Activated naive CD4-positive, alpha-beta T cell treated with anti-CD3 and anti-CD28 coated beads for 36 hours (primary cell): ENCODE results near the gene GPD2. TPM values are rescaled to one million over a fixed set of nuclear protein-coding genes. Genes with fewer than 3 reads are reported as not detected.
"Not testable (repeated sequence)": the region's sequence is repeated elsewhere in the genome, so short reads cannot be mapped to it uniquely, and the experiment has no call there.

ENCODE experiments used
- CTCF ChIA-PET: fragments of 350-600 bp; sonication (Branson Sonifier 250); formaldehyde crosslinking; loops from one replicate; lab custom pipeline; 2021; ENCODE audit warnings: antibody characterized with exemption; lab: Charles Lee
- DNase-seq: peaks from one replicate; pipeline ENCODE4 v3.0.0-alpha.2; 2020
- H3K27ac Mint-ChIP-seq: one replicate; pipeline ENCODE4 v1.8.0; 2021; ENCODE audit warnings: mild to moderate bottlenecking, mixed read lengths
- H3K27me3 Mint-ChIP-seq: one replicate; pipeline ENCODE4 v1.8.0; 2021; ENCODE audit warnings: low read depth, mixed read lengths
- H3K36me3 Mint-ChIP-seq: one replicate; pipeline ENCODE4 v1.8.0; 2021; ENCODE audit warnings: low read depth, mixed read lengths
- H3K4me1 Mint-ChIP-seq: one replicate; pipeline ENCODE4 v1.8.0; 2021; ENCODE audit warnings: low read depth, mixed read lengths
- H3K4me3 Mint-ChIP-seq: one replicate; pipeline ENCODE4 v1.8.0; 2021; ENCODE audit warnings: mild to moderate bottlenecking, moderate library complexity, mixed read lengths
- H3K9me3 Mint-ChIP-seq: one replicate; pipeline ENCODE4 v1.8.0; 2021; ENCODE audit warnings: mixed read lengths
- intact Hi-C: fragments of 100-400 bp; cut with micrococcal nuclease; formaldehyde crosslinking; loops from one replicate; pipeline ENCODE4 v1.15.1; 2023
- total RNA-seq, 2 experiments: library from RNA; stranded (reverse); gene quantifications; one replicate each; pipeline ENCODE4 v1.2.3, GENCODE V29; 2021

The GPD2 gene
- total RNA-seq, 2 experiments from 2014 or later: 18.8 to 19.9 TPM

GRCh38 chr2:156486147-156486546, 50.0 kb downstream of the GPD2 start:
- Mint-ChIP-seq H3K27me3 (no peaks in the 10 kb centered on the region), H3K36me3 (peaks cover 1% of the 10 kb centered on the region), H3K27ac (no peak overlapping the region), H3K4me3 (no peak overlapping the region), H3K4me1 (peaks cover 34% of the 10 kb centered on the region), H3K9me3 (no peaks in the 10 kb centered on the region)
- no peak for DNase-seq
- CTCF ChIA-PET: interaction anchor here (1.6 kb wide), 1 partner anchor 9 kb away, joined by 6 read pairs; no protein-coding TSS in a partner anchor
- intact Hi-C loops: no loop called here

- intact Hi-C loops: no loop called here
- no peak overlapping the region for H3K4me3 Mint-ChIP-seq
- H3K4me1 Mint-ChIP-seq: peaks cover 38% of the 10 kb centered on the region
- H3K36me3 Mint-ChIP-seq: peaks cover 3% of the 10 kb centered on the region
- CTCF ChIA-PET: interaction anchor here (0.7 to 1.6 kb wide), 2 partner anchors 9 to 57 kb away, joined by 4 to 6 read pairs; no protein-coding TSS in a partner anchor
- no peak for DNase-seq
- H3K27ac Mint-ChIP-seq: no peak overlapping the region
- no peaks in the 10 kb centered on the region for H3K27me3 Mint-ChIP-seq
- H3K9me3 Mint-ChIP-seq: no peaks in the 10 kb centered on the region
These were observed 50.4 kb downstream of the GPD2 start for GRCh38 chr2:156486614-156487013.

- H3K36me3 Mint-ChIP-seq: peaks cover 3% of the 10 kb centered on the region
- H3K27me3 Mint-ChIP-seq: no peaks in the 10 kb centered on the region
- no peak overlapping the region for H3K27ac Mint-ChIP-seq
- CTCF ChIA-PET: no interaction called here
- DNase-seq: no peak
- intact Hi-C loops: no loop called here
- H3K4me3 Mint-ChIP-seq: no peak overlapping the region
- no peaks in the 10 kb centered on the region for H3K9me3 Mint-ChIP-seq
- peaks cover 40% of the 10 kb centered on the region for H3K4me1 Mint-ChIP-seq
These were observed 53.0 kb downstream of the GPD2 start for GRCh38 chr2:156489195-156489594.

- no peak for DNase-seq
- Mint-ChIP-seq H3K36me3 (peaks cover 3% of the 10 kb centered on the region), H3K4me1 (peaks cover 37% of the 10 kb centered on the region), H3K27me3 (no peaks in the 10 kb centered on the region), H3K4me3 (peak overlapping the region; percentile 19), H3K9me3 (no peaks in the 10 kb centered on the region), H3K27ac (peak overlapping the region; percentile 63)
- intact Hi-C loops: loop anchor here (1.0 to 2.0 kb wide), 6 partner anchors 14 to 155 kb away; partner anchors contain the start of gene GPD2
- CTCF ChIA-PET: interaction anchor here (1.5 kb wide), 1 partner anchor 155 kb away, joined by 9 read pairs; no protein-coding TSS in a partner anchor
These were observed 53.7 kb downstream of the GPD2 start for GRCh38 chr2:156489750-156490465.

- intact Hi-C loops: loop anchor here (1.0 to 2.0 kb wide), 6 partner anchors 14 to 155 kb away; partner anchors contain the start of gene GPD2
- no peak overlapping the region for H3K27ac Mint-ChIP-seq
These were observed 54.3 kb downstream of the GPD2 start for GRCh38 chr2:156490466-156490840.

GRCh38 chr2:156491176-156491575, 55.0 kb downstream of the GPD2 start:
- Mint-ChIP-seq H3K4me1 (peaks cover 42% of the 10 kb centered on the region), H3K27me3 (no peaks in the 10 kb centered on the region), H3K9me3 (no peaks in the 10 kb centered on the region), H3K27ac (no peak overlapping the region), H3K36me3 (peaks cover 3% of the 10 kb centered on the region), H3K4me3 (no peak overlapping the region)
- intact Hi-C loops: loop anchor here (2.0 kb wide), 3 partner anchors 54 to 148 kb away; partner anchors contain the start of gene GPD2
- DNase-seq: no peak
- CTCF ChIA-PET: interaction anchor here (1.5 kb wide), 1 partner anchor 156 kb away, joined by 9 read pairs; no protein-coding TSS in a partner anchor

More at GRCh38 chr2:156490466-156490840, 54.3 kb downstream of the GPD2 start:
- Mint-ChIP-seq H3K27me3 (no peaks in the 10 kb centered on the region), H3K4me3 (no peak overlapping the region), H3K36me3 (peaks cover 4% of the 10 kb centered on the region), H3K4me1 (peaks cover 40% of the 10 kb centered on the region), H3K9me3 (no peaks in the 10 kb centered on the region)
- CTCF ChIA-PET: interaction anchor here (1.5 kb wide), 1 partner anchor 155 kb away, joined by 9 read pairs; no protein-coding TSS in a partner anchor
- DNase-seq: no peak

- intact Hi-C loops: no loop called here
- Mint-ChIP-seq H3K36me3 (peaks cover 5% of the 10 kb centered on the region), H3K4me3 (no peak overlapping the region), H3K4me1 (peaks cover 39% of the 10 kb centered on the region), H3K9me3 (no peaks in the 10 kb centered on the region), H3K27me3 (no peaks in the 10 kb centered on the region), H3K27ac (no peak overlapping the region)
- no peak for DNase-seq
- CTCF ChIA-PET: no interaction called here
These were observed 56.8 kb downstream of the GPD2 start for GRCh38 chr2:156492979-156493378.

GRCh38 chr2:156495998-156496397, 59.8 kb downstream of the GPD2 start:
- CTCF ChIA-PET: interaction anchor here (0.7 to 1.6 kb wide), 3 partner anchors 9 to 13 kb away, joined by 3 to 6 read pairs (median 4); no protein-coding TSS in a partner anchor
- intact Hi-C loops, H3K27me3 Mint-ChIP-seq, H3K9me3 Mint-ChIP-seq, H3K4me3 Mint-ChIP-seq, H3K27ac Mint-ChIP-seq, H3K36me3 Mint-ChIP-seq: not testable (repeated sequence)
- DNase-seq: peak; percentile 10
- H3K4me1 Mint-ChIP-seq: peaks cover 23% of the 10 kb centered on the region

- no peaks in the 10 kb centered on the region for H3K27me3 Mint-ChIP-seq
- H3K36me3 Mint-ChIP-seq: peaks cover 5% of the 10 kb centered on the region
- peaks cover 9% of the 10 kb centered on the region for H3K4me1 Mint-ChIP-seq
- H3K9me3 Mint-ChIP-seq: no peaks in the 10 kb centered on the region
- H3K4me3 Mint-ChIP-seq: no peak overlapping the region
- intact Hi-C loops: no loop called here
- no peak overlapping the region for H3K27ac Mint-ChIP-seq
- no peak for DNase-seq
- CTCF ChIA-PET: interaction anchor here (0.6 kb wide), 1 partner anchor 18 kb away, joined by 4 read pairs; no protein-coding TSS in a partner anchor
These were observed 69.5 kb downstream of the GPD2 start for GRCh38 chr2:156505696-156506095.

- no peak for DNase-seq
- no peaks in the 10 kb centered on the region for H3K27me3 Mint-ChIP-seq
- H3K27ac Mint-ChIP-seq: no peak overlapping the region
- H3K36me3 Mint-ChIP-seq: peaks cover 17% of the 10 kb centered on the region
- no peak overlapping the region for H3K4me3 Mint-ChIP-seq
- intact Hi-C loops: no loop called here
- H3K9me3 Mint-ChIP-seq: no peaks in the 10 kb centered on the region
- H3K4me1 Mint-ChIP-seq: no peaks in the 10 kb centered on the region
- CTCF ChIA-PET: no interaction called here
These were observed 74.9 kb downstream of the GPD2 start for GRCh38 chr2:156511122-156511521.

- intact Hi-C loops: no loop called here
- CTCF ChIA-PET: no interaction called here
- no peak for DNase-seq
- no peaks in the 10 kb centered on the region for H3K4me1 Mint-ChIP-seq
- H3K9me3 Mint-ChIP-seq: no peaks in the 10 kb centered on the region
- H3K36me3 Mint-ChIP-seq: peaks cover 17% of the 10 kb centered on the region
- H3K27ac Mint-ChIP-seq: no peak overlapping the region
- H3K4me3 Mint-ChIP-seq: no peak overlapping the region
- H3K27me3 Mint-ChIP-seq: no peaks in the 10 kb centered on the region
These were observed 75.6 kb downstream of the GPD2 start for GRCh38 chr2:156511803-156512202.

GRCh38 chr2:156512451-156512850, 76.3 kb downstream of the GPD2 start:
- Mint-ChIP-seq H3K4me3 (no peak overlapping the region), H3K27me3 (no peaks in the 10 kb centered on the region), H3K9me3 (no peaks in the 10 kb centered on the region), H3K36me3 (peaks cover 17% of the 10 kb centered on the region), H3K27ac (no peak overlapping the region), H3K4me1 (no peaks in the 10 kb centered on the region)
- DNase-seq: no peak
- intact Hi-C loops: no loop called here
- CTCF ChIA-PET: no interaction called here
